ENCODE data around the gene RGS6.

The RGS6 gene

DNA sequence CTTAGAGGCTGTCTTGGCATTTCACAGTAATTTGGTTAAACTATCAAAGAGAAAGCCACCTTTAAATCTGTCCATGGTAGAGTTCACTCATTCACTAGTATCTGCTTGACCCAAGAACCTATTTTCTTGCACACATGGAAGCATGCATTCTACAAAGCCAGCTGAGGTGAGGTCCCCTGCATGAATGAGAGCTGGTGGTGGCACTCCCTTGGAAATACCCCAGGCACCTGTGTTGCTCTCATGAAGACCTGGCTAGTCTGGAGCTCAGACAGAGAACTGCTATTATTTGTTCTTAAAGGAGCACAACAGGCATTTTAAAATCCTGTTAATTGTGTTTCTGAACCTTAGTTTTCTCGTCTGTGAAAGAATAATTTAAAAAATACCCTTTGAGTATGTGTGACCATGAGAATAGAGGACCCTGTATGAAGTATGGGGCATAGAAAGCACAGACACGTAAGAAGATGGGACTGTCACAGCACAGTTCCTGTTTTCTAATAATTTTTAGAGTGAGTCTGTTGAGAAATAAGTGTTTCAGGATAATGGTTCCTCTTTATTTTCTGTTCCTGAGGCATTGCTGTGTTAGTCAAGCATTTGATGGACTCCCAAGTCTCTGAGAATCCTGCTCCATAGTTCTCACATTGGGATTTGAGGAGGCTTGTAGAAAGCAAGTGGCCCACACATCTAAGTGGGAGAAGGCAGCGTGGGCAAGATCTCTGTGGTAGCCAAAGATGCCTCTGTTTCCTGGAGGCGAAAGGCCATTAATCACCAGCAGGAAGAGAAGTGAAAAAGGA, 10.9 kb downstream of the RGS6 start:
- FAIRE-seq = no peak

DNA sequence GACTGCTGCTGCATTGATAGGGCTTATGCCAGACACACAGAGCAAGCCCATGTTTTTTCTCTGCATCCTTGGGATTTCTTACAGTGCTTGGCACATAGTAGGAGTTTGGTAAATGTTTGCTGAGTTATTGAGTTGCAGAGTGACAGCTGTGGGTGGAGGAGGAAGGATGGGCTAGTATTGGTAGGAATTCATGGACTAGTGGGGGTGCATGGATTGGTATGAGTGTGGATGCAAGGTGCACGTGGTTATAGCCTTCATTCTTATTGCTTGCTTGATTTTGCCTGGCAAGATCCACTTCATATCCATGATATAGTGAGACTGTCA, 11.4 kb downstream of the RGS6 start:
- FAIRE-seq = no peak
- no peak for DNase-seq (ENCODE audit: insufficient read length, low spot score)

More for the DNA sequence above, 10.9 kb downstream of the RGS6 start:
- no peak for DNase-seq (ENCODE audit: insufficient read length, low spot score)

DNA sequence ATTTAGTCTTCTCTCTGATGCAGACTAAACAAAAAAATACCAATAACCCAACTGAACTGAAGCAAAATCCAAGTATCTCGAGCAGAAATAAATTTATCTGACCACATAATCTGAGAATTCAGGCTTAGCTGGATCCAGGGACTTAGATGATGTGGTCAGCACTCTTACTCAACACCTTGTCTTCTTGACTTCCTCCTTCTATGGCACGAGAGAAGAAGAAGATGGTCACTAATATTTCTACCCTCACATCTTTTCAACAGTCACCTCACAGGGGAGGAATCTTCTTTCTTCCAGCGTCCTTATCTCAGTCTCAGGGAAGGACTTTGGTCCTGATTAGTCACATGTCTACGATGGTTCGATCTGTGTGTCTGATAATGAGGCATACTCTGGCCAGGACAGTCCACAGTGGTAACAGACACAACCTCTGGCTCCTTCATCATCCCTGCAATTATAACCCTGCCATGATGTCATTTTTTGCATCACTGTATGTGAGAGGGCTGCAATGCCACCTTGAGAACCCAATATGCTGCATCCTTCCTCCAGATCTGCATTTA, 15.8 kb downstream of the RGS6 start:
- no peak for FAIRE-seq

DNA sequence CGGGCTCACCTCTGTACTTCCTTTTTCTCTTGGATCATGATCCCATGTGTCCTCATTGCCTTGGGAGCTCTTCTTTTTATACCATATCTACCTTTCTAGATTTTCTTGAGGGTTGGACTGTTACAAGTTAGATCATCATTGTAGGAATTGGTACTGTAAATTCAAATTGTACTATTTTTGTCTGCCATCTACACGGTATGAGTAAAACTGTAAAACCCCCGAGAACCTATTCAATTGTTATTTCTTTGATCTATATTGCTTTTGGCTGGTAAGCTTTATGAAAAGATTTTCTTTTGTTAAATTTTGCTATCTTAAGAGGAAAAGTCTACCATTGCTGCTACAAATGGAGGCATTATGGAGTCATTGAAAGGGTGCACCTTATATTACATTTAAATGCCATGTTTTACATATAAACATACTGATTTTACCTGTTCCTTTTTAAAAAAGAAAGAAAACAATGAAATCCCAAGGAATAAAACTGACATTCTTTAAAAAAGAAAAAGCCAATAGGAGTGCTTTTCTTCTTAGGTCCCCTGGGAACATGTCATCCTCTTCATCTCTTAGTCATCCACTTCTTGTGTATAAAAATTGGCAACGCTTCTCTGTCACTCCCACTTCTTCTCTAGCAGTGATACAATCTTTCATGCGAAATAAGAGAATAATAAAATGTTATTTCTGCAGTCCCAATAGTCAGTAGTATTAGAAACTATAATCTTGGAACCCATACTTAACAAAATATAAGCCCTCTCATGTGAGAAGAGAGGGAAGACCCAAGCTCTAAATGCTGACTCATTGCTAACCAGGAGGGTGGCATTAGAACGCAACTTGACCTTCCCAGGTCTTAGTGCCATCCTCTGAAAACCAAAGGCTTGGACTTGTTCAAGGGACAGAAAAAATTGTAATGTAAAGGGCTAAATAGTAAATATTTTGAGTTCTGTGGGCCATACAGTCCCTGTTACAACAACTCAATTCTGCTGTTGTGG, 20.4 kb downstream of the RGS6 start:
- no peak for FAIRE-seq
- DNase-seq (ENCODE audit: insufficient read length, low spot score) = no peak

More for the DNA sequence above, 15.8 kb downstream of the RGS6 start:
- DNase-seq (ENCODE audit: insufficient read length, low spot score) = no peak

DNA sequence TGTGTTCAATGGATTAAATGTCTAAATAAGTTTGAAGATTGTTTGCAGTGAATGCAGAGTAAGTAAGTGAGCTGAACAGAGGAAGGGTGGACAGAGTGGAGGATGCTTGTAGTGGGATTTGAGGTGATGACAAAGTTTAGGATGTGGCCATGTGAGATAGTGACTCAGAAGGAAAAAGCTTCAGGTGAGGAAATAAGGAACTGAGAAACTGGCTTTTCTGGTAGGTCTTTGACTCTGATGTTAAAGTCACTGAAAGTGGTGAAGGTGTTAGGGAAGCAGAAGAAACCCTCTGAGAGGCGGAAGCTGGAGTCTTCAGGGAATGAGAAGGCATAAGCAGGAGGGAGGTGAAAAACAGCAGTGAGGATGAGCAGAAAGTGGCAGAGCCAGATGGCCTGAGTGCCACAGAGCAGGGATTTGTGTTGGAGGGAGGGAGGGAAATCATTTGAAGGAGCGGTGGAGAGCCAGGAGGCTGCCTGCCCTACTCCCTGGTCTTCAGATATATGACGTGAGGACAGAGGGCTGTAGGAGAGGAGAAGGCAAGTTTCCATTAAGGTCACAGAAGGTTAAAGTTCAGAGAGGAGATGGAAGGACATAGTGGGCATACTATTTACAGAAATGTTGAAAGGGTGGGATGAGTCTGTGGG, 24.8 kb downstream of the RGS6 start:
- peak; percentile 85 for FAIRE-seq
- no peak for DNase-seq (ENCODE audit: insufficient read length, low spot score)

DNA sequence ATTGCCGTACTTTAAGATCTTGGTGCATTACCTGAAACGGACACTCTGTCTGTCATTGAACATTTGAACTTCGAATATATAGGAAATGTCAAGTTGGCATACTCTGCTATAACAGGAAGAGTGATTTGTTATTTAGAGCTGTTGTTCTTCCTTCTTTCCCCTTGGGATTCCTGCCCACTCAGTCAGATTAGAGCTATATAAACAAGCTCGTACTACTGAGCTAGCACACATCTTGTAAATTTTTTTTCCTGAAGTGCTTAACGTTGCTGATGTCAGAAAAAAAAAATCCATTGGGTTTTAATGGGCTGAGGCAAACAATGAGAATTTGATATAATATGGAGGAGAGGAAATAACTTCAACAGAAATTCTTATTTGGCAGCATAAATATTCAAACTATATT, 26.8 kb downstream of the RGS6 start:
- no peak for FAIRE-seq
- no peak for DNase-seq (ENCODE audit: insufficient read length, low spot score)

DNA sequence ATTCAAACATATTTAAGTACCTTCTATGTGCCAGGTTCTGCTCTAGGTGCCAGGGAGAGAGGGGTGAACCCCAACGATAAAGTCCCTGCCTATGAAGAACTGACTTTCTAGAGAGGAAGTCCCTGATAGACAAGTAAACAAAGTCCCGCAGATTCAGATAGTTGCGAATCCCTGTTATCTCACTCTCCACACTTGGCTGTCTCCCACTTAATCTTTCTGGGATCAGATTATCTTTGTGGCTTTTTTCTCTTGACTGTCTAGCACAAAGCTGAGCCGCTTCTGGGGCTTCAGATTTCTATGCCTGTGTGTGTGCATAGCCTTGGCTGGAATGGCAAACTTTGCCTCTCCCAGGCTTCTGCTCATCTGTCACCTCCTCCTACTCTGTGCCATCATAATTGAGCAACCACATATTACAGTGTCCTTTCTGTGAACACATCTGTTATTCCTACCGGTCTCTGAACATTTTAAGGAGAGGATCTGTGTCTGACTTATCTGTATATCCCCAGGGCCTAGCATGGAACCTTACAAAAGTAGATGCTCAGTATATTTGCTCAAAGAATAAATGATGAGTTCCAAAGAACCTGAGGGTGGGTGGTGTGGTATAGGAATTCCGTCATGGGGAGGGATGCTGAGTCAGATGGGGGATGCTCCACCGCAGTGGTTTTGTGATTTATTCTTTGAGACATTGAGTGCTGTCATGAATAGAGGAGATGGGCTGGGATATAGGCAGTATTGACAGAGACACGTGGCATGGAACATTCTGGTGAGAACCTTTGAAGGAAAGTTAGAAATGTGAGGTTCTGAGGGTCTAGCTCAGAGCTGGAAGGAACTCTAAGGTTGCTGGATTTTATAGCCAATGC, 28.5 kb downstream of the RGS6 start:
- FAIRE-seq (no peak), DNase-seq (ENCODE audit: insufficient read length, low spot score) (no peak)

DNA sequence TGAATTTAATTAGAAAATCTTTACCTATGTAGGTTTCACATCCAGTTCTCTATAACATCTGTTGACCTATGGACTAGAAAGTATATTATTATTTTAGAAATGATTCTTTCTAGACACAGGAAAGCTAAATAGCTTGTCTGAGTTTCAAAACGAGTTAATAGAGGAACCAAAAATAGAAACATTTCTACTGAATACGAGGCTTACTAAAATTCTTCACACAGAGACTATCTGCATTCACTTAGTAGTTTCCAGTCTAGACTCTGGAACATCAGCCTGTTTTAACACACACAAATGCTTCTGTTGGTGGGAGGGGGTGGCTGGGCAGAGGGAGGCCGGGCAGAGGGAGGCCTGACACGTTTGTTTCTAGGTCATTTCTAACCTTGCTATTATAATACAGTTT, 29.7 kb downstream of the RGS6 start:
- FAIRE-seq = no peak
- no peak for DNase-seq (ENCODE audit: insufficient read length, low spot score)

DNA sequence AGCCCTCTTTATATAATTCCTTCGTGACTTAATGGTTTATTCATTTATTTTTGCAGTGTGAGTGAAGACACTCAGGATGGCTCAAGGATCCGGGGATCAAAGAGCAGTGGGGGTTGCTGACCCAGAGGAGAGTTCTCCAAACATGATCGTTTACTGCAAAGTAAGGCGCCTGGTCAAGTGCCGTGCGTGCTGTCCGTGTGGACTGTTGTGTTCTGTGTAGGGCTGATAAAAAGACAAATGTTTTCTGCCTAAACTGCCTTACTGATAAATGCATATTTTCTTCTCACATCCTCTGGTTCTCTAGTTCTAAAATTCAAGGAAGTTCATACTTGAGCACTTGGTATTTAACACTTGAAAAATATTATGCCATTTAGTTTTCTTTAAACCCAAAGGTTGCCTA, 32.5 kb downstream of the RGS6 start:
- no peak for DNase-seq (ENCODE audit: insufficient read length, low spot score)
- no peak for FAIRE-seq

DNA sequence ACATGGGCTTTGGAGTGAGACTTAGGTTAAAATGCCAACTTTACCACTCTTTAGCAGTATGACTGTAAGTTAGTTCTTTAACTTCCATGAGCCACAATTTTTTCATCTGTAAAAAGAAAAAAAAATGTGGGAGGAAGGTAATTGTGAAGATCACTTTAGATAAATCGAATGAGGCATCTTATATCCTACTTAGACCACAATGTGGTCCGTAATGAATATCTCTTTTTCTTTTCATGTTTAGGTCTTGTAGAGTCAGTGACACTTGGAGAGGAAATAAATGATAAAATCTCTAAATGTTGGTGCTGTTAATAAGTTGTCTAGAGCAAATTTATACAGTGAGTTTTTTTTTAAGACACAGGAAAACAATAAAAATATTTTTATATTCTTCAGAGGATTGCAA, 34.3 kb downstream of the RGS6 start:
- FAIRE-seq (no peak), DNase-seq (ENCODE audit: insufficient read length, low spot score) (no peak)

DNA sequence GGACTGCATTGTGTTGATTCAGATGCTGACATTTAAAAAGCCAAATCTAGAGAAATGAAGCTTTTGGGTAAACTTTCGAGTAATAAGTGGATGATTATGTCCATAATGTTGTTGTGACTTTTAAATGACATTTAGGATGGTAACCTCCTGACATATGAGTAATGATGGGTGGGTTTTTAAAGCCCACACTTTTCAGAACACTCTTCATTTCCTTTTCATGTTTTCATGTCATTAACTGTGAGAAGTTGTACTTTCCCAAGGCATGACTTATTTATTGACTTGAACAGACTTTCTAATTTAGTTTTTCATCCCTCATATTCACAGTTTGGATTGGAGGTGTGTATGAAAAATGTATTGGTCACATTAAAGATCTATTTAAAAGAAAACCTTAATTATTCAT, 35.5 kb downstream of the RGS6 start:
- DNase-seq (ENCODE audit: insufficient read length, low spot score) = no peak
- no peak for FAIRE-seq

DNA sequence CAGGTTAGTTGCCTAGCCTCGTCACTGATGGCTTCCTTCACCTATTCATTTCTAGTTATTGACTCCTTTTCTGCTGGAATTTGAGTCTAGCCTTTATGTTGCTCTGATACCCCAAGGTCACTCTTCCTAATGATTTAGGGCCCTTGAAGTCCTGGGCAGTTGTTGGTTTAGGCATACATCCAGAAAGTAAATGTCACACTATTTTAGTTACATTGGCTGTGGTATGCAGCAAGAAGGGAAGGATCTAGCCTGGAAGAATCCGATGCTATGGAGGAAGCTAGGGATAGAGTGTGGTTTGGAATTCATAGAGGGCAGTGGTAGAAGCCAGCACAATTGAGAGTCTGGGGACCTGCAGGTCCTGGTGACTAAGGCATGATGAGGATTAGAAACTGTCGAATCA, 38.0 kb downstream of the RGS6 start:
- DNase-seq (ENCODE audit: insufficient read length, low spot score) (no peak), FAIRE-seq (no peak)

DNA sequence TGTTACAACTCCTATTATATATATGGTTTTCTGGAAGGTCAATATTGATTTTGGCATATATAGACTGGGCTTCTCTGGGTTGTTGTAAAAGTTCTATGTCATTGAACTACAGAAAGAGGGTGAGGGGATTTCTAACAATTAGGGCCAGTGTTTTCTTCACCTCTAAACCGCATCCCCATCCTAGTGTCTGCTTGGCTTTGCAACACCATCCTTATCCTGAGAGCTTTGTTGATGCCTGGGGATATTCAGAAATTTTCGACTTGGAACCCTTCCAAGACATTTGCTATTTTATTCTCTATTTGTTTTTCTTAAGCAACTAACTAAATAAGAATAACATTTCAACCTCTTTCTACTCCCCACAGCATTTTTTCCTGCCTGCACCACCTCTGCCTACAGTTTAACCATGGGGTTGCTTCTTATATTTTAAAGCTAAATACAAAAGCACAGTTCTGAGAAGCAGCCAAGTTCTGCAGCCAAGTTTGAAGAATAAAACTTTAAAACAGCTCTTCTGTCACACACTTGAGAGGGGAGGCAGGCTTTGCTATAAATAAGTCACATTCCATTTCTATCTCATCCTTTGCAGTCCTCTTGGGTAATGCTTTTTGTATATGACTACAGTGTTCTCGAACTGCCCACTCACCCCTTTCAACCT, 53.4 kb downstream of the RGS6 start:
- DNase-seq (ENCODE audit: insufficient read length, low spot score) (no peak), FAIRE-seq (no peak)

DNA sequence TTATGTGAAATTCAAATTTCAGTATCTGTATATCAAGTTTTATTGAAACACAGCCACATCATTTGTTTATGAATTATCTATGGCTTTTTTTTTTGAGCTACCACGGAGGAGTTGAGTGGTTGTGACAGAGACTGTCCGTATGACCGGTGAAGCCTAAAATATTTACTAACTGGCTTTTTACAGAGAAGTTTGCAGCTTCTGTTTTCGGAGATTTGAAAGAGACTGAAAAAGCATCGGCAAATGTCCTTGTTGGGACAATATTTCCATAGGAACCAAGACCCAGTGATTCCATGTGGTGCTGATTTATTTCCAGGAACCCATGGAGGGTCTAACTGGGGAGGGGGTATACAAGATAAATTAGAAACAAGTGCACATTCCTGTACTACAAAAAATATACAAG, 56.2 kb downstream of the RGS6 start:
- FAIRE-seq = no peak
- DNase-seq (ENCODE audit: insufficient read length, low spot score) = no peak

DNA sequence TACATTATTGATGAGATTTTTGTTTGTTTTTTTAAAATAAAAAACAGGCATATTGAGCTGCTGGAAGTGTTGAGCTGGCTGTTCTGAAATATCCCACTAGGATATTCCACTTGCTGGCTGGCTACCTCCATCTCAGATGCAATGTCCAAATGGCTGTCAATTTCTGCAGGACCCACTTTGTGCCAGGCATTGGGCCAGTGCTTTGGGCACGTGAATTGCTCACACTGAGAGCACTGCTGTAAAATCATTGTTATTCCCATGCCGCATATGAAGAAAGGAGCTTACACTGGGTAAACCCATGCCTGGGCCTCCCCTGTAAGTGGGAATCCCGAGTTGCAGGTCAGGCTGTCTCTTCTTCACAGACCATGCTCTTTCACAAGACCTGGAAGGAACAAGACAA, 56.7 kb downstream of the RGS6 start:
- no peak for DNase-seq (ENCODE audit: insufficient read length, low spot score)
- FAIRE-seq = no peak

DNA sequence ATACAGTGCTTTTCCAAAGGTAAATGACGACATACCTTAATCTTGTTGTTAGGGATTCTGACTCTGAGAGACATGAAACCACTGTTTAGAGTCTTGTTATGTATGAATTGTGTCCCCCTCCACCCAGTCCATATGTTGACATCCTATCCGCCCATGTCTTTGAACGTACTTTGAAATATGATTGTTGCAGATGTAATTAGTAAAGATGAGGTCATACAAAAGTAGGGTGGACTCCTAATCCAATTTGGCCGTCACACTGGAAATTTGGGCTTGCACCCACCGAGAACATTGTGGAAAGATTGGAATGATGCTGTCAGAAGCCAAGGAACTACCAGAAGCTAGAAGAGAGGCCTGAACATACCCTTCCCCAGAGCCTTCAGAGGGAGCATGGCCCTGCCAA, 62.2 kb downstream of the RGS6 start:
- no peak for FAIRE-seq
- DNase-seq (ENCODE audit: insufficient read length, low spot score) = no peak

DNA sequence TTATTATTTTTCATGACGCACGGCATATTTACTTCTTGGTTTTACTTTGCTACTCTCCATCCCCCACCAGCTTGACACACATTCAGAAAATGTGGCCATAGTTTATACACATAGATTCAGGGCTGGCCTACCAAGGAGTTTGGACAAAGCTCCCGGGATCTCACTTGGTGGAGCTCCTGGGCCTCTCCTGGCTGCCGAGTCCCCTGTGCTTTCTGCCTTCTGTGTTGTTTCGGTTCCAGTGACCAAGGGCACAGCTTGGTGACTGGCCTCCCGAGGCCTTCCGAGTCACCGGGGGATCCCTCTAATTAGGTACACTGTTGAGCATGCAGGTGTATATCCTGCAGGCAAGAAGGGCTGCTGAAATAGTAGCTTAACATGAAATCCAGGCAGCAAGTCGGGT, 63.5 kb downstream of the RGS6 start:
- no peak for DNase-seq (ENCODE audit: insufficient read length, low spot score)
- no peak for FAIRE-seq

DNA sequence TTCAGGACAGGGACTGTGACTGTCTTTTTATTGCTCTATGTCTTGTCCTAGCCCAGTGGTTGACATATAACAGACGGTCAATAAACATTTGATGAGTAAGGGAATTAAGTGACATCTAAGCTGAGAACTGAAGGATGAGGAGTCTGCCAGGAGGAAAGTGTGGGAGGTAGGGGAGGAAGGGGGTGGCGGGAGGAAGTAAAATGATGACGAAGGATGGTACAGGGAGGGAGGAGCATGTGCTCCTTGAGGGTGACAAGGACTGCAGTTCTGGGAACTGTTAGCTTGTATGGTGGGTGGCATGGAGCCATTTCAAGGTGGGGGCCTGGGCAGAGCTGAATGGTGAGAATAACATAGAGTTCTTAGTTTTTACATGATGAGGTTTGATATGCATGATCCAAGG, 64.4 kb downstream of the RGS6 start:
- DNase-seq (ENCODE audit: insufficient read length, low spot score) (no peak), FAIRE-seq (no peak)

DNA sequence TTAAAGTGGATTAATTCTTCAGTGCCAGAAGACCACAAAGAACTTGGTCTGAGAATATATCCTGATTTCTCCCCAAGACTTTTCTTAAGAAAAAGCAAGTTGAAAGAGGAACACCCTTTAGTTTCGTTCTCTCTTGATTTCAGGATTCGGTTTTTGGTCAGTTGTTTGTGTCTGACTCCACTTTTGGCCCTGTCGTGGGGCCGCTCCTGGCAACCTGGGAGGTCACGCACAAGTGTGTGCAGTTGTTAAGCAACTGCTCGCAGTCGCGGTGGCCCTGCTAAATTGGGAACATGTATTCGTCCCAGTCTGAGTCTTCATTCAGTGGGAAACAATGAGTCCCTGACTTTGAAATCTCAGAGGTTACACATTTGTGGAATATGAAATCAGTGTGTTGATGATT, 68.7 kb downstream of the RGS6 start:
- FAIRE-seq (no peak), DNase-seq (ENCODE audit: insufficient read length, low spot score) (no peak)

DNA sequence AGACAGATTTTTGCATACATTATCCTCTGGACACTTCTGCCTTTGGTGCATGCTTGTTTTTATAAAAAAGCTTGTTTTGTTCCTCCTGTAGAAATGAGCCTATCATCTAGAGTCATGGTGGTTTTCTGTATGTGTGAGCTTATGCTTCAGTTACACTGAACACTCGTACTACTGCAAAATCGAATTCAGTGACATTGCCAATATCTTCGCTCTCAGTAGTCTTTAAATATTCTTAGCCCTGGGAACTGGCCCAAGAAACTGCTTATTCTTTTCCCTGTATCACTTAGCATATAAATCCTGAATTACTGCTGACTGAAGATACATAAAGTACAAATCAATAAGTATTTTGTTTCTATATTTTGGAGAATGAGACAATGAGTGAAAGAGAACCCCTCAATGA, 70.5 kb downstream of the RGS6 start:
- FAIRE-seq (no peak), DNase-seq (ENCODE audit: insufficient read length, low spot score) (no peak)
